AG04450 (cell line): ENCODE data around the gene RNF180. TPM values are rescaled to one million over a fixed set of nuclear protein-coding genes. Genes with fewer than 3 reads are reported as not detected.

Source experiments
- CTCF ChIA-PET: fragments of 300-600, 350-600 bp; formaldehyde crosslinking; extraction: SDS; loops from one replicate; lab custom pipeline; 2022; ENCODE audit warnings: antibody characterized with exemption, inconsistent platforms; lab: Charles Lee
- POLR2A ChIA-PET: fragments of 350-600 bp; formaldehyde crosslinking; extraction: SDS; loops from one replicate; lab custom pipeline; 2021; ENCODE audit warnings: antibody characterized with exemption, inconsistent platforms; lab: Yijun Ruan, JAX
- DNase-seq: peaks from one replicate; pipeline ENCODE4 v3.0.0-alpha.2; 2011; ENCODE audit warnings: low read depth, low spot score
- H3K27ac ChIP-seq: one replicate; pipeline ENCODE4 v1.5.1; 2012; ENCODE audit warnings: low read depth, low read length, control low read depth
- H3K27me3 ChIP-seq: one replicate; pipeline ENCODE4 v1.6.0; 2012; ENCODE audit warnings: low read length; ENCODE audit not compliant: control insufficient read depth, insufficient read depth
- H3K4me3 ChIP-seq: 2 replicates; pipeline ENCODE4 v1.5.1; 2011; ENCODE audit warnings: mild to moderate bottlenecking, low read depth, low read length, control low read depth
- H3K9me3 ChIP-seq: 2 replicates; pipeline ENCODE4 v1.5.1; 2012; ENCODE audit warnings: low read length; ENCODE audit not compliant: control insufficient read depth, insufficient read depth
- polyA plus RNA-seq: library from polyadenylated mRNA; depleted of rRNA; stranded (reverse); fragments of >200 nt; gene quantifications from 2 replicates; pipeline ENCODE4 v1.2.3, GENCODE V29; 2011
- TF ChIP-seq, protein P1 (sequence below): IDR thresholded peaks from 2 replicates; pipeline ENCODE4 v1.5.1; 2011; ENCODE audit warnings: low read depth, low read length, control low read depth, inconsistent platforms

Gene RNF180
- polyA plus RNA-seq, 1 experiment: 0.02 TPM

DNA sequence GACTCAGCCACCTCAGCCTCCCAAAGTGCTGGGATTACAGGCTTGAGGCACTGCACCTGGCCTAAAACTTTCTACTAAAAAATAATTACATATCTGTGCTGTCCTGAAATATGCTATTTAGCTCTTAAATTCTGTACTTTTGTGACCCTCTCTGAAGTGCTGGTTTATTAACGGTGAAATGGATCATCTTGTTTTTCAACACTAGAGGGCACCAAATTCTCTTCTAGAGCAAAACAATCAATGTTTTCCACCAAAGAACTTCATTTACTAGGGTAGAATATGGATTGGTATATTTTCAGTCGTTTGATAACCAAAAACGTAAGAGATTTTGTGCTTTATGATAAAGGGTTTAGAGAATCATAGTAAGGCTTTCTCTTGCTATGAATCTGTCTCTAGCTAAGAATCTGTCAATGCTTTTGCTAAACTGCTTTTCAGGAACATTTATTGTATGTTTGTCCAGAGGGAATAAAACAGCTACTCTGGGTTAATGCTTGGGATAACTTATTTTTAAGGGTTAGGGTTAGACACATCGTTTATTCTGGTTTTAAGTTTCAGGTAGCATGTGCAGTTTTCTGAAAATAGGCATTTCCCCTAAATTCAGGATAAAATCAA lies 63.6 kb downstream of the RNF180 start:
- TF ChIP-seq, protein P1, sequence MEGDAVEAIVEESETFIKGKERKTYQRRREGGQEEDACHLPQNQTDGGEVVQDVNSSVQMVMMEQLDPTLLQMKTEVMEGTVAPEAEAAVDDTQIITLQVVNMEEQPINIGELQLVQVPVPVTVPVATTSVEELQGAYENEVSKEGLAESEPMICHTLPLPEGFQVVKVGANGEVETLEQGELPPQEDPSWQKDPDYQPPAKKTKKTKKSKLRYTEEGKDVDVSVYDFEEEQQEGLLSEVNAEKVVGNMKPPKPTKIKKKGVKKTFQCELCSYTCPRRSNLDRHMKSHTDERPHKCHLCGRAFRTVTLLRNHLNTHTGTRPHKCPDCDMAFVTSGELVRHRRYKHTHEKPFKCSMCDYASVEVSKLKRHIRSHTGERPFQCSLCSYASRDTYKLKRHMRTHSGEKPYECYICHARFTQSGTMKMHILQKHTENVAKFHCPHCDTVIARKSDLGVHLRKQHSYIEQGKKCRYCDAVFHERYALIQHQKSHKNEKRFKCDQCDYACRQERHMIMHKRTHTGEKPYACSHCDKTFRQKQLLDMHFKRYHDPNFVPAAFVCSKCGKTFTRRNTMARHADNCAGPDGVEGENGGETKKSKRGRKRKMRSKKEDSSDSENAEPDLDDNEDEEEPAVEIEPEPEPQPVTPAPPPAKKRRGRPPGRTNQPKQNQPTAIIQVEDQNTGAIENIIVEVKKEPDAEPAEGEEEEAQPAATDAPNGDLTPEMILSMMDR: peak; percentile 67
- no peaks in the 10 kb centered on the region for H3K27me3 ChIP-seq
- POLR2A ChIA-PET: no interaction called here
- CTCF ChIA-PET: interaction anchor here (0.5 to 6.0 kb wide), 33 partner anchors 9 to 1602 kb away, joined by 3 to 248 read pairs (median 3); no protein-coding TSS in a partner anchor
- no peak overlapping the region for H3K27ac ChIP-seq
- no peak for DNase-seq
- no peak overlapping the region for H3K4me3 ChIP-seq
- peaks cover 4% of the 10 kb centered on the region; the same call in 1 of the 2 replicates for H3K9me3 ChIP-seq

DNA sequence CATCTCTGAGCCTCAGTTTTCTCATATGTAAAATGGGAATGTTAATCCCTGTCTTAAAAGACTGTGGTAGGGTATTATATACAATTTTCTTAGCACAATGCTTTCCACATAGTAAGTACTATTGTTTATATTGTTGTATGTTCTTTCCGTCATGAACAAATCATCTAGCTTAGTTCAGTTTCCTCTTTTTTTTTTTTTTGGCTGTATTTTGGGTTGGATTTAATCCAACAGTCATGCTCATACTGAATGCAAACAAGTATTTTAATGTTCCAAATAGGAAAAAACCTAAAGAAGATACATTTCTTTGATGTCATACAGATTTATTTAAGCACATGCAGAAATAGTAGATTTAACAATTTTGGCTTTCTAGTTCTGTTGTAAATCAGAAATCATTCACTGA lies 95.1 kb downstream of the RNF180 start:
- no peak overlapping the region for H3K4me3 ChIP-seq
- no peak overlapping the region for H3K27ac ChIP-seq
- ChIA-PET CTCF (interaction anchor here (0.6 kb wide), 1 partner anchor 48 kb away, joined by 3 read pairs; no protein-coding TSS in a partner anchor), POLR2A (no interaction called here)
- no peaks in the 10 kb centered on the region for H3K9me3 ChIP-seq
- H3K27me3 ChIP-seq: no peaks in the 10 kb centered on the region
- TF ChIP-seq, protein P1: no peak
- DNase-seq: no peak

DNA sequence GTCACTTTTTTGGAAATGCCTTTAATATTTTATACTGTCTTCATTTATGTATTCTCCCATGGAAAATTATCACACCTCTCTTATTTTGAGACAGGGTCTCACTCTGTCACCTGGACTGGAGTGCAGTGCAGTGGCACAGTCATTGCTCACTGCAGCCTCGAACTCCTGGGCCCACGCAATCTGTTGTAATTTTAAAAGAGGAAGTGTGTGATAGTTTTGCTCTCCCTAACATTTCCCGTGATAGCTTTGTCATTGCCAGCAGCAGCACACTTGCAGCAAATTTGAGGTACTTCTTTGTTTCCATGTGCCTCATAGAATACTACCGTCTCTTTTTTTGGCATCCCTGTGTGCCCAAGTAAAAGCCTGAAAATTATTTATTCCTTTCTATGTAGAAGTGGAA lies 103.5 kb downstream of the RNF180 start:
- TF ChIP-seq, protein P1: no peak
- Histone ChIP-seq H3K4me3 (no peak overlapping the region), H3K27me3 (no peaks in the 10 kb centered on the region), H3K27ac (no peak overlapping the region), H3K9me3 (no peaks in the 10 kb centered on the region)
- CTCF ChIA-PET: no interaction called here
- DNase-seq: no peak
- POLR2A ChIA-PET: no interaction called here

DNA sequence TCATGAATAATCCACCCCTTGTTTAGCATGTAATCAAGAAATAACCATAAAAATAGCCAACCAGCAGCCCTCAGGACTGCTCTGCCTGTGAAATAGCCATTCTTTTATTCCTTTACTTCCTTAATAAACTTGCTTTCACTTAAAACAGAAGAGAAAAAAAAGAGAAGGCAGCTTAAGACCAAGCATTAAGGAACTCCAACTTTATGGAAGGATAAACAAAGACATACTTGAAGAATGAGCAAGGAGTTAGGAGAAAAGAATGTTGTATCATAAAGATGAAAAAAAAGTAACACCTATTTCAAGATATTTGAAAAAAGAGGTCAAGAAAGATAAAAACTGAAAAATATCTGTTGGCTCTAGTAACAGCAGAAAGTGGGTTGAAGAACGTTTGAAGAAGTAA lies 107.6 kb downstream of the RNF180 start:
- TF ChIP-seq, protein P1: no peak
- CTCF ChIA-PET: no interaction called here
- POLR2A ChIA-PET: no interaction called here
- no peaks in the 10 kb centered on the region for H3K27me3 ChIP-seq
- no peaks in the 10 kb centered on the region for H3K9me3 ChIP-seq
- H3K27ac ChIP-seq: no peak overlapping the region
- no peak for DNase-seq
- no peak overlapping the region for H3K4me3 ChIP-seq
